Right kidney (tissue), 1 donor: ENCODE data around the gene PNPLA2.

ENCODE experiments used
- DNase-seq: peaks from one replicate; pipeline ENCODE4 v3.0.0-alpha.2; 2016

Gene PNPLA2

GRCh38 chr11:782264-783174 is 36.2 kb upstream of the PNPLA2 start:
- DNase-seq = no peak

- peak; percentile 65 for DNase-seq
Observed at GRCh38 chr11:783581-784015, 35.1 kb upstream of the PNPLA2 start.

- DNase-seq = no peak
Observed at GRCh38 chr11:786235-787083, 32.3 kb upstream of the PNPLA2 start.

- no peak for DNase-seq
Observed at GRCh38 chr11:787084-787675, 31.5 kb upstream of the PNPLA2 start.

- no peak for DNase-seq
Observed at GRCh38 chr11:788009-788640, 30.6 kb upstream of the PNPLA2 start.

- no peak for DNase-seq
Observed at GRCh38 chr11:788953-789940, 29.5 kb upstream of the PNPLA2 start.

GRCh38 chr11:789943-790342 is 28.8 kb upstream of the PNPLA2 start, which contains the start of gene CEND1:
CEND1 (minus strand) TSS chr11:790090; CDS start chr11:788576, 1,514 bp downstream.
- DNase-seq = no peak

GRCh38 chr11:790721-791564 is 27.8 kb upstream of the PNPLA2 start:
- DNase-seq = no peak

- no peak for DNase-seq
Observed at GRCh38 chr11:791658-792534, 26.8 kb upstream of the PNPLA2 start.

GRCh38 chr11:792535-792821 is 26.2 kb upstream of the PNPLA2 start:
- DNase-seq = no peak

GRCh38 chr11:792873-793272 is 25.8 kb upstream of the PNPLA2 start:
- no peak for DNase-seq

- no peak for DNase-seq
Observed at GRCh38 chr11:793556-793955, 25.2 kb upstream of the PNPLA2 start.

- DNase-seq = no peak
Observed at GRCh38 chr11:794013-794765, 24.5 kb upstream of the PNPLA2 start.

- no peak for DNase-seq
Observed at GRCh38 chr11:794766-795633, 23.7 kb upstream of the PNPLA2 start.

GRCh38 chr11:795634-796564 is 22.8 kb upstream of the PNPLA2 start:
- DNase-seq = peak; percentile 55
